HL-60 (cell line): ENCODE results near the gene TLK2.
"Not testable (repeated sequence)": the region's sequence is repeated elsewhere in the genome, so short reads cannot be mapped to it uniquely, and the experiment has no call there.

Experiments used
- CTCF ChIP-seq: IDR thresholded peaks from one replicate; pipeline ENCODE4 v1.5.1; 2011; ENCODE audit warnings: low read length, control low read depth, inconsistent platforms; ENCODE audit not compliant: insufficient read depth
- GABPA ChIP-seq: IDR thresholded peaks from 2 replicates; pipeline ENCODE4 v1.6.1; 2012; ENCODE audit warnings: low read depth
- POLR2AphosphoS5 ChIP-seq: IDR thresholded peaks from 2 replicates; pipeline ENCODE4 v1.6.1; 2012; ENCODE audit warnings: low read depth

- TF ChIP-seq POLR2AphosphoS5, CTCF, GABPA: not testable (repeated sequence)
These were observed 133.7 kb downstream of the TLK2 start for GRCh38 chr17:62612289-62612688.
